ENCODE data around the gene ZC3H6. TPM values are rescaled to one million over a fixed set of nuclear protein-coding genes. Genes with fewer than 3 reads are reported as not detected.

The ZC3H6 gene
- total RNA-seq, 1 experiment from 2014 or later: 10.0 TPM

DNA sequence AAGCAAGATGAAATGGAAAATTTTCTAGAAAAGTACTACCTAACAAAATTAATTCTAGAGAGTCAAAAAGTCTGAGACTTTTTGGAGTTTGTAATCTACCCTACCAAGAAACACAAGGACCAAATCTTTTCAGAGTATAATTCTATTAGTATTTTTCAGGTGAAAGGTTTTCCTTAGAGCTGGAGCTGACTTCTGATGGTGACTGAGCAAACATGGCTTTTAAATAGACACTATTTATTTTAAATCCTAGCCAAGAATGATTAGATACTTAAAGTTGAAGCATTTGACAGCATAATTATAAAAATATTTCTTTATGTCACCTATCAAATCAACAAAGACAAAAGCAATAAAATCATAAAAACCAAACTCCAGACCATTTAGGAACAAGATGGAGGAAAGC is 26.6 kb downstream of the ZC3H6 start (continued):
- TF ChIP-seq, protein P1, sequence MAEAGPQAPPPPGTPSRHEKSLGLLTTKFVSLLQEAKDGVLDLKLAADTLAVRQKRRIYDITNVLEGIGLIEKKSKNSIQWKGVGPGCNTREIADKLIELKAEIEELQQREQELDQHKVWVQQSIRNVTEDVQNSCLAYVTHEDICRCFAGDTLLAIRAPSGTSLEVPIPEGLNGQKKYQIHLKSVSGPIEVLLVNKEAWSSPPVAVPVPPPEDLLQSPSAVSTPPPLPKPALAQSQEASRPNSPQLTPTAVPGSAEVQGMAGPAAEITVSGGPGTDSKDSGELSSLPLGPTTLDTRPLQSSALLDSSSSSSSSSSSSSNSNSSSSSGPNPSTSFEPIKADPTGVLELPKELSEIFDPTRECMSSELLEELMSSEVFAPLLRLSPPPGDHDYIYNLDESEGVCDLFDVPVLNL (CRISPR knock-in tag; IDR thresholded peaks at IDR 0.05; ENCODE audit: borderline replicate concordance, low read depth): no peak
- TF ChIP-seq ZNF121 (CRISPR knock-in tag; IDR thresholded peaks at IDR 0.05): no peak
- no peak for TF ChIP-seq ELF4 (CRISPR knock-in tag; IDR thresholded peaks at IDR 0.05; ENCODE audit: low read depth)
- TF ChIP-seq, protein P2, sequence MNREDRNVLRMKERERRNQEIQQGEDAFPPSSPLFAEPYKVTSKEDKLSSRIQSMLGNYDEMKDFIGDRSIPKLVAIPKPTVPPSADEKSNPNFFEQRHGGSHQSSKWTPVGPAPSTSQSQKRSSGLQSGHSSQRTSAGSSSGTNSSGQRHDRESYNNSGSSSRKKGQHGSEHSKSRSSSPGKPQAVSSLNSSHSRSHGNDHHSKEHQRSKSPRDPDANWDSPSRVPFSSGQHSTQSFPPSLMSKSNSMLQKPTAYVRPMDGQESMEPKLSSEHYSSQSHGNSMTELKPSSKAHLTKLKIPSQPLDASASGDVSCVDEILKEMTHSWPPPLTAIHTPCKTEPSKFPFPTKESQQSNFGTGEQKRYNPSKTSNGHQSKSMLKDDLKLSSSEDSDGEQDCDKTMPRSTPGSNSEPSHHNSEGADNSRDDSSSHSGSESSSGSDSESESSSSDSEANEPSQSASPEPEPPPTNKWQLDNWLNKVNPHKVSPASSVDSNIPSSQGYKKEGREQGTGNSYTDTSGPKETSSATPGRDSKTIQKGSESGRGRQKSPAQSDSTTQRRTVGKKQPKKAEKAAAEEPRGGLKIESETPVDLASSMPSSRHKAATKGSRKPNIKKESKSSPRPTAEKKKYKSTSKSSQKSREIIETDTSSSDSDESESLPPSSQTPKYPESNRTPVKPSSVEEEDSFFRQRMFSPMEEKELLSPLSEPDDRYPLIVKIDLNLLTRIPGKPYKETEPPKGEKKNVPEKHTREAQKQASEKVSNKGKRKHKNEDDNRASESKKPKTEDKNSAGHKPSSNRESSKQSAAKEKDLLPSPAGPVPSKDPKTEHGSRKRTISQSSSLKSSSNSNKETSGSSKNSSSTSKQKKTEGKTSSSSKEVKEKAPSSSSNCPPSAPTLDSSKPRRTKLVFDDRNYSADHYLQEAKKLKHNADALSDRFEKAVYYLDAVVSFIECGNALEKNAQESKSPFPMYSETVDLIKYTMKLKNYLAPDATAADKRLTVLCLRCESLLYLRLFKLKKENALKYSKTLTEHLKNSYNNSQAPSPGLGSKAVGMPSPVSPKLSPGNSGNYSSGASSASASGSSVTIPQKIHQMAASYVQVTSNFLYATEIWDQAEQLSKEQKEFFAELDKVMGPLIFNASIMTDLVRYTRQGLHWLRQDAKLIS (CRISPR knock-in tag; IDR thresholded peaks at IDR 0.05; ENCODE audit: borderline replicate concordance): no peak
- TF ChIP-seq, protein P3, sequence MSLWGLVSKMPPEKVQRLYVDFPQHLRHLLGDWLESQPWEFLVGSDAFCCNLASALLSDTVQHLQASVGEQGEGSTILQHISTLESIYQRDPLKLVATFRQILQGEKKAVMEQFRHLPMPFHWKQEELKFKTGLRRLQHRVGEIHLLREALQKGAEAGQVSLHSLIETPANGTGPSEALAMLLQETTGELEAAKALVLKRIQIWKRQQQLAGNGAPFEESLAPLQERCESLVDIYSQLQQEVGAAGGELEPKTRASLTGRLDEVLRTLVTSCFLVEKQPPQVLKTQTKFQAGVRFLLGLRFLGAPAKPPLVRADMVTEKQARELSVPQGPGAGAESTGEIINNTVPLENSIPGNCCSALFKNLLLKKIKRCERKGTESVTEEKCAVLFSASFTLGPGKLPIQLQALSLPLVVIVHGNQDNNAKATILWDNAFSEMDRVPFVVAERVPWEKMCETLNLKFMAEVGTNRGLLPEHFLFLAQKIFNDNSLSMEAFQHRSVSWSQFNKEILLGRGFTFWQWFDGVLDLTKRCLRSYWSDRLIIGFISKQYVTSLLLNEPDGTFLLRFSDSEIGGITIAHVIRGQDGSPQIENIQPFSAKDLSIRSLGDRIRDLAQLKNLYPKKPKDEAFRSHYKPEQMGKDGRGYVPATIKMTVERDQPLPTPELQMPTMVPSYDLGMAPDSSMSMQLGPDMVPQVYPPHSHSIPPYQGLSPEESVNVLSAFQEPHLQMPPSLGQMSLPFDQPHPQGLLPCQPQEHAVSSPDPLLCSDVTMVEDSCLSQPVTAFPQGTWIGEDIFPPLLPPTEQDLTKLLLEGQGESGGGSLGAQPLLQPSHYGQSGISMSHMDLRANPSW (CRISPR knock-in tag; conservative IDR thresholded peaks at IDR 0.05; ENCODE audit: low read depth): no peak

DNA sequence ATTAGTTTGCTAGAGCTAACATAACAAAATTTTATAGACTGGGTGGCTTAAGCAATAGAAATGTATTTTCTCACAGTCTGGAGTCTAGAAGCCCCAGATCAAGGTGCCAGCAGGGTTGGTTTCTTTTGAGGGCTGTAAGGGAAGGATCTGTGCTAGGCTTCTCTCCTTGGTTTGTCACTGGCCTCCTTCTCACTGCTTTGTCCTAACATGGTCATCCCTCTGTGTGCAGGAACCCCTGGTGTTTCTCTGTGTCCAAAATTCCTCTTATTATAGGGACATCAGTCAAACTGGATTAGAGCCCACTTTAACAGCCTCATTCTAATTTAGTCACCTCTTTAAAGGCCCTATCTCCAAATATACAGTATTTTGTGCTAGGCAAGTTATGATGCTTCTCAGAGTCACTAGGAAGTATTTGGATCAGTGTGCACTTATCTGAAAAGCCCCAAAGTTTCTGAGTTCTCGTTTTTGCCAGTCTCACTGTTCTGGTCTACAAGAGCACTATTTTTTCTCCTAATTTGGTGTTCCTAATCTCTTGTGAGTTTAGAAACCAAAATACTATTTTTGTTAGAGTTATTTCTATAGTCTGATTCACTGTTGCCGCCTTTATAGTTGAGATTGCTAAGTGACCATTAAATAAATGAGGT is 29.0 kb downstream of the ZC3H6 start:
- ChIA-PET CTCF (no interaction called here), POLR2A (no interaction called here)
- no peak overlapping the region for H3K4me3 Mint-ChIP-seq
- ATAC-seq (no peak), DNase-seq (ENCODE audit: low spot score) (no peak)
- no peak overlapping the region for H3K27ac Mint-ChIP-seq
- no peaks in the 10 kb centered on the region for H3K27me3 Mint-ChIP-seq (ENCODE audit: low read depth)
- H3K9me3 Mint-ChIP-seq: peaks cover 5% of the 10 kb centered on the region
- TF ChIP-seq ZNF396 (CRISPR knock-in tag; IDR thresholded peaks at IDR 0.05; ENCODE audit: borderline replicate concordance) (no peak), IRF2 (CRISPR knock-in tag; IDR thresholded peaks at IDR 0.05; ENCODE audit: borderline replicate concordance, low read depth) (no peak), CREM (CRISPR knock-in tag; IDR thresholded peaks at IDR 0.05) (no peak), ELF4 (CRISPR knock-in tag; IDR thresholded peaks at IDR 0.05; ENCODE audit: low read depth) (no peak), CBFB (CRISPR knock-in tag; IDR thresholded peaks at IDR 0.05; ENCODE audit: low read depth) (no peak), ZNF138 (CRISPR knock-in tag; conservative IDR thresholded peaks at IDR 0.05) (no peak), FOXK1 (CRISPR knock-in tag; IDR thresholded peaks at IDR 0.05) (no peak), TEAD4 (CRISPR knock-in tag; IDR thresholded peaks at IDR 0.05) (no peak), ZNF263 (CRISPR knock-in tag; IDR thresholded peaks at IDR 0.05; ENCODE audit: low read depth) (no peak), GRHL2 (CRISPR knock-in tag; IDR thresholded peaks at IDR 0.05; ENCODE audit: insufficient replicate concordance, severe bottlenecking) (no peak), NFATC4 (CRISPR knock-in tag; IDR thresholded peaks at IDR 0.05) (no peak), RORB (CRISPR knock-in tag; IDR thresholded peaks at IDR 0.05) (no peak), PRRX2 (CRISPR knock-in tag; IDR thresholded peaks at IDR 0.05) (no peak), TEAD1 (CRISPR knock-in tag; IDR thresholded peaks at IDR 0.05) (no peak)
- TF ChIP-seq, protein P4, sequence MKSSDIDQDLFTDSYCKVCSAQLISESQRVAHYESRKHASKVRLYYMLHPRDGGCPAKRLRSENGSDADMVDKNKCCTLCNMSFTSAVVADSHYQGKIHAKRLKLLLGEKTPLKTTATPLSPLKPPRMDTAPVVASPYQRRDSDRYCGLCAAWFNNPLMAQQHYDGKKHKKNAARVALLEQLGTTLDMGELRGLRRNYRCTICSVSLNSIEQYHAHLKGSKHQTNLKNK (CRISPR knock-in tag; IDR thresholded peaks at IDR 0.05): no peak
- TF ChIP-seq, protein P1 (CRISPR knock-in tag; IDR thresholded peaks at IDR 0.05; ENCODE audit: borderline replicate concordance, low read depth): no peak
- TF ChIP-seq, protein P5, sequence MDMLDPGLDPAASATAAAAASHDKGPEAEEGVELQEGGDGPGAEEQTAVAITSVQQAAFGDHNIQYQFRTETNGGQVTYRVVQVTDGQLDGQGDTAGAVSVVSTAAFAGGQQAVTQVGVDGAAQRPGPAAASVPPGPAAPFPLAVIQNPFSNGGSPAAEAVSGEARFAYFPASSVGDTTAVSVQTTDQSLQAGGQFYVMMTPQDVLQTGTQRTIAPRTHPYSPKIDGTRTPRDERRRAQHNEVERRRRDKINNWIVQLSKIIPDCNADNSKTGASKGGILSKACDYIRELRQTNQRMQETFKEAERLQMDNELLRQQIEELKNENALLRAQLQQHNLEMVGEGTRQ (CRISPR knock-in tag; IDR thresholded peaks at IDR 0.05): no peak
- TF ChIP-seq, protein P6, sequence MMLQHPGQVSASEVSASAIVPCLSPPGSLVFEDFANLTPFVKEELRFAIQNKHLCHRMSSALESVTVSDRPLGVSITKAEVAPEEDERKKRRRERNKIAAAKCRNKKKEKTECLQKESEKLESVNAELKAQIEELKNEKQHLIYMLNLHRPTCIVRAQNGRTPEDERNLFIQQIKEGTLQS (CRISPR knock-in tag; conservative IDR thresholded peaks at IDR 0.05): no peak
- peaks cover 16% of the 10 kb centered on the region for H3K36me3 Mint-ChIP-seq
- H3K4me1 Mint-ChIP-seq: peaks cover 2% of the 10 kb centered on the region; the same call in 1 of the 2 replicates

All from WTC11 (cell line).